Stimulated activated CD4-positive, alpha-beta T cell treated with anti-CD3 and anti-CD28 coated beads, Interleukin-1b, Interleukin-23, amount 100 ng/mL, for 48 hours (primary cell): ENCODE measurements around the gene NRG4.
"Not testable (repeated sequence)": the region's sequence is repeated elsewhere in the genome, so short reads cannot be mapped to it uniquely, and the experiment has no call there.

Experiments used
- DNase-seq: peaks from one replicate; pipeline ENCODE4 v3.0.0-alpha.2; 2020

Gene NRG4

DNA sequence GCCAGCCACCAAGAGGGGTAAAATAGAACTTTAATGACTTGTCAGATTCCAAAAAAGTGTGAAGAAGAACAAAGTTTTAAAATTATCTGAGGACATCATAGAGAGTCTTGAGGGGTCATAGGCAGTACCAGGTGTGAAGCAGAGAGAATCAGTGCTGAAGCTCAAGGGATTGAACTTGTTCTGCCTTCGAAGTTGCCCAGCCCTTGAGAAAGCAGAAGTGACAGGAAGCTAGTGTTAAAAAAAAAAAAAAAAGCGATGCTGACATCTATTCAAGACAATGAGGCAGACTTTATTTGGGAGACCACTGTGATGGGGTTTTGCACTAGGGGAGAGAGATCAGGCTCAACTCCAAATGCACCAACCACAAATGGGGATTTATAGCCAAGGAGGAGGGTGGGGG is 86.8 kb downstream of the NRG4 start:
- no peak for DNase-seq

DNA sequence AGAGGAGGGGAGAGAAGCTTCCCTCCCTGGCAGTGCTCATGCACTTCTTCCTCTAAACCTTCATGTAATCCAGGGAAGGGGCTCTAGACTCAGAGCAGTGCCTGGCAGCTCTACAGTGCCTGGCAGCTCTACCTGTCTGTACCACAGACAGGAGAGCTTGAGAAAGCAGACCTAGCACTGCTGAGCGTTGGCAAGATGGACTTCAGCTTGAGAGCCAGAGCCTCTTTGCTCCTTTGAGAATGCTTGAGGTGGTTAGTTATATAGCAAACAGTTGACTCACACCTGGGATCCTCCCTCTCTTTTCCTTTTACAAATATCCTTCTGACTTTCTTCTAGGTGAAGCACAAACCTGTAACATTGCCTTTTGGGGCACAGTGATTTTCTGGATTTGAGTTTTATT is 87.6 kb downstream of the NRG4 start:
- no peak for DNase-seq

DNA sequence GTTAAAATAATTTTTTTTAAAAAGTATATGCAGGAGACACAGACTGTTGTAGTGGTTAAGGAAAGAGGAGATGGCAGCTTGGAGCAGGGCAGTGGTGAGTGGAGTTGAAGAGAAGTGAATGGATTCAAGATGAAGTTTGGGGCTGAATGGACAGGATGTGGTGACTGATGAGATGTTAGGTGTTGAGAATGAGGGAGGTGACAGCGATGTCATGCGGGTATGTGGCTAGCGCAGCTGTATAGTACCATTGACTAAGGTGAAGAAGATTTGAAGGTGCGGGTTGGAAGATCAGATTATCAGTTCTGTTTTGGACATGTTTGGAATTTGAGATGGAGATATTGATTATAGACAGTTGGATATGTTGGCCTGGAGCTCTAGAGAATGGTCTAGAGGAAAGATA is 88.5 kb downstream of the NRG4 start:
- DNase-seq, result no peak

DNA sequence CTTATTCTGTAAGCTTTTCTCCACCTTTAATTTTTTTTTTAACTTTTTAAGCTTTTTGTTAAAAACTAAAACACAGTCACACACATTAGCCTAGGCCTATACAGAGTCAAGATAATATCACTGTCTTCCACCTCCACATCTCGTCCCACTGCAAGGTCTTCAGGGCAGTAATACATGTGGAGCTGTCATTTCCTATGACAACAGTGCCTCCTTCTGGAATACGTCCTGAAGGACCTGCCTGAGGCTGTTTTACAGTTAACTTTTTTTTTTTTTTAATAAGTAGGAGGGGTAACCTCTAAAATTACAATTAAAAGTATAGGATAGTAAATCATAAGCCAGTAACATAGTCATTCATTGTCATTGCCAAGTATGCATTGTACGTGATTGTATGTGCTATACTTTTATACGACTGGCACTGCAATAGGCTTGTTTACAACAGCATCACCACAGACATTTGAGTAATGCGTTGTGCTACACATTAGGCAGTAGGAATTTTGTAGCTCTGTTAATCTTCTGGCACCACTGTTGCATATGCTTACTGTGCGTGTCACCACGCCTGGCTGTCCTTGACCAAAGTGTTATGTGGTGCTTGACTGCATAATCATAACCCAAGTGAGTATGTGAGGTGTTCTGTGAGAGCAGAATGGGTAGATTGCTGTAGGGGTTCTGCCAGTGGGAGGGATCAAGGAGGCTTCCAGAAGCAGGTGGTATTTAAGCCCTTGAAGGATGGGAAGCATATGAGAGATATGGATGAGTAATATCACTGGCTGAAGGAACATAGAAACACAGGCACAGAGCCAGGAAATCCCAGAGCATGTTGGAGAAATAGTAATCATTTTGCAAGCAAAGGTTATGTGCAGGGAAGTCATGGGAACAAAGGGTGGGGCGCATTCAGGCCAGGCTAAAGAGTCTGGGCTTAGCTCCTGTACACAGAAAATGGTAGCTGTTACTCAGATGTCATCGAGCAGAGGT is 90.2 kb downstream of the NRG4 start:
- DNase-seq, result no peak

DNA sequence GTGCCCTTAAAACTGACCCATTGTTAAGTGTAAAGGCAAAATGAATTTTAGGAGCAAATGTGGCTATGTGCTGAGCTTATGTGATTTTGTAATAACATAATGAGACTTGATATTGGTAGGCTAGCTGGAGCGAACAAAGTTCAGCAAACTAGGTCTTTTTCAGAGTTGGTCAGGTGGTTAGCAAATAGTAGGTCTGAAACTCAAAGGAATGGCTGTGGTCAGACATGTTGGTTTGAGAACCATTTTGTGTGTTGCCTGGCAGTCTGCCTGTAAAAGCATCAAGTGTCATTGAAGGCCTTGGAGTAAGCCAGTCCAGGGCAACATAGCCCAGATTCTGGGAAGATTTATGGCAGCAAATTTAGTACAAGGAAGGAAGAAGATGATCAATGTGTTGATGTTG is 92.1 kb downstream of the NRG4 start:
- no peak for DNase-seq

DNA sequence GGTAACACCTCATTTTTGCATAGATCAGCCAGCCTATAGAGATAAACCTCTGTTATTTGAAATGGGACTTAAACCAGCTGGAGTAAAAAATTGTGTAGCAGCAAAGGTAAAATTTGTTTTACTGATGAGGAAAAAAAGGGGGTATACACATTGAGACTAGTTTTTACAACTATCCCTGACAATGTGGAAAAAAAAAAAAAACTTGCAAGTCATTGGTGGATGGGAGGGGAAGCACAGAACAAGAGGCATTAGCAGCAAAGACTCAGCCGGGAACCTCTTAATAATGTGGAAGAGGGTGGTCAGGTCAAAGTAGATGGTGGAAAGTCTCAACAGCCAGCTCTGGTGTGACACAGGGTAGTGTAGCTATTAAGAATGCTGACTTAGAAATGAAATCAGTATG is 94.1 kb downstream of the NRG4 start:
- no peak for DNase-seq

DNA sequence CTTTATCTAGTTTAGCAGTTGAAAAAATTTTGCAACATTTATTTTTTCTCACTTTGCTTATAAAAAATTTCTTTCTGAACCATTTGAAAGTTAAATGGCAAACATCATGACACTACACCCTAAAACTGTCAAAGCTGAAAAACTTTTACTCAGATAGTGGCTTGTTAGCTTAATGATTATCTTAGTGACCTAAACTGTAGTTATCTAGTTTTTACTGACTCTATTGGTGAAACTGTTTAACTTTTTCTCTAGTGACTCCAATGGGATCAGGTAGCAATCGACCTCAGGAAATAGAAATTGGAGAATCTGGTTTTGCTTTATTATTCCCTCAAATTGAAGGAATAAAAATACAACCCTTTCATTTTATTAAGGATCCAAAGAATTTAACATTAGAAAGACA is 95.2 kb downstream of the NRG4 start:
- DNase-seq, result no peak

DNA sequence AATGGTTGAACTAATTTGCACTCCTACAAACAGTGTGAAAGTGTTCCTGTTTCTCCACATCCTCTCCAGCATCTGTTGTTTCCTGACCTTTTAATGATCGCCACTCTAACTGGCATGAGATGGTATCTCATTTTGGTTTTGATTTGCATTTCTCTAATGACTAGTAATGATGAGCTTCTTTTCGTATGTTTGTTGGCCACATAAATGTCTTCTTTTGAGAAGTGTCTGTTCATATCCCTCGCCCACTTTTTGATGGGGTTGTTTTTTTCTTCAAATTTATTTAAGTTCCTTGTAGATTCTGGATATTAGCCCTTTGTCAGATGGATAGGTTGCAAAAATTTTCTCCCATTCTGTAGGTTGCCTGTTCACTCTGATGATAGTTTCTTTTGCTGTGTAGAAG is 101.9 kb downstream of the NRG4 start:
- DNase-seq, result not testable (repeated sequence)

DNA sequence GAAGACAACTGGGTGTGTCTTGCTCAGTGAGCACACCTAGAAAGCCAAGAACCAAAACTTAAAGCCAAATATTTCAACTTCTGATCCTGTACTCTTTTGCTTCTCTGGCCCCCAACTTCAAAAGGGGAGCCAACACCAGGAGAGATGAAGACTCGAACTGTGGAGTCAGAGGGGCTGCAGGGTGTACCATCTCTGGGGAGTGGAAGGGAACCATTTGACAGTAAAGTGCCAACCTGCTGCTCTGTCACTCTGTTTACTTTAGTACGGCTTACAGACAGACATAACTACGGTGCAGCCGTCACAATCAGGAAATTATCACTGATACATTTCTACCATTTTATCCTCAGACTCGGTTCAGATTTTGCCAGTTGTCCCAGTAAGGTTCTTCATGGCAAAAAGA is 107.0 kb downstream of the NRG4 start:
- DNase-seq, result no peak

DNA sequence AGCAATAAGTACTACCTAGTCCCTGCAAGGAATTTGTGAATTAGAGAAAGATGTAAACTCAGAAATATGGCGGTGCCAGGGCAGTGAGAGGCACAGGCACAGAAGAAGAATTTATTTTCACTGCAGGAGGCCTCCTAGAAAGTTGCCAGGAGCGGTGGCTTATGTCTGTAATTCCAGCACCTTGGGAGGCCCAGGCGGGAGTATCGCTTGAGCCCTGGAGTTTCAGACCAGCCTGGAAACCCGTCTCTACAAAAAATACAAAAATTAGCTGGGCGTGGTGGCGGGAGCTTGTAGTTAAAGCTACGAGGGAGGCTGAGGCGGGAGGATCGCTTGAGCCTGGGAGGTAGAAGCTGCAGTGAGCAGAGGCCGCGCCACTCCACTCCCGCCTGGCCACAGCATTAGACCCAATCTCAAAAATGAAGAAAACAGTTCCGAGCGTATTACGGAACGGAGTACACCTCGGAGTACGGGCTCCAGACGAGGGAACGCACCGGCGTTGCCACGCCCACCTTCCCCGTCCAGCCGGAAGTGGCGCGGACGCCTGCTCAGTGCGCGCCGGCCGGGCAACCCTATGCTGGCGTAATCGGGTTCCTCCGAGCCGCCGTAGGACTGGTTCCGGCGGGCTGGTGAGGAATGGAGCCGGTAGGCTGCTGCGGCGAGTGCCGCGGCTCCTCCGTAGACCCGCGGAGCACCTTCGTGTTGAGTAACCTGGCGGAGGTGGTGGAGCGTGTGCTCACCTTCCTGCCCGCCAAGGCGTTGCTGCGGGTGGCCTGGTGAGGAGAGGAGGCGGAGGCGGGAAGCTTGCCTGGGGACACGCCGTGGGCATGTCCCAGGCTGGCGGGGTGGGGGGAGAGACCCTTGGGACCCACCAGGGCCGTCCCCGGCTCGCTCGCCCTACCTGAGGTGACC is 108.6 kb downstream of the NRG4 start, which contains the start of gene FBXO22:
Gene FBXO22 (plus strand): TSS at position 548 of the 909 bp plus-strand sequence. CDS start 86 bp downstream, at position 634.
- peak; percentile 94 for DNase-seq

DNA sequence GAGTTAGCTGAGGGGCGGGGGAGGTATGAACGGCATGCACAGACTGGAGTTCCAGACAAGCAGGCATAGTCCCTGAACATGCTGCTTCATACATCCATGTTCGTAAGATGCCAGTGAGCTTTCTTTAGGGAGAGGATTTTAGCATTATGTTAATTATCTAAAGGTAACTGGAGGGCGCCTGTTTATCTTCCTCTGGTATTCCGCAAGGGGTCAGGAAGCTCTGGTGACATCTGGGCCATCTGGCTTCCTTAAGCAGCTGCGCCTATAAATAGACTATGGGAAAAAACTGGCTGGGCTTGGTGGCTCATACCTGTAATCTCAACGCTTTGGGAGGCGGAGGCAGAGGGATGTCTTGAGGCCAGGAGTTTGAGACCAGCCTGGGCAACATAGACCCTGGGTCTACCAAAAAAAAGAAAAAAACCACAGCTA is 110.1 kb downstream of the NRG4 start:
- DNase-seq, result no peak

DNA sequence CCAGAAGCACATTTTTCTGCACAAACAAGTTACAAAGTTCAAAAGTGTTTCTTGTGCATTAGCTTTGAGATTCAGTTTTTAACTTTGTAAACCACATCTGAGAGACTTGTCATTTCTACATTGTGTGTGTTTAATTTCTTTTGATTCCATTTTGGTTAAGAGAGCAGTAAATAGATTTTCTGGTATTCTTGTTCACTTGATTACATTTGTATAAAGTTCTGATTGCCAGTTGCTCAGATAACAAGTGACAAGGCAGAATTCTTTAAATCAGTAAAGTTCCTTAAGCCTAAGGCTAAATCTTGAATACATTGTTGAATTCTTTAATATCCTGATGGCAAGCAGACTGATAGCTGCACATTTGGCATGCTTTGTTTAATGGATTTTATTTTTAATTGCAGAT is 111.6 kb downstream of the NRG4 start:
- DNase-seq, result no peak

DNA sequence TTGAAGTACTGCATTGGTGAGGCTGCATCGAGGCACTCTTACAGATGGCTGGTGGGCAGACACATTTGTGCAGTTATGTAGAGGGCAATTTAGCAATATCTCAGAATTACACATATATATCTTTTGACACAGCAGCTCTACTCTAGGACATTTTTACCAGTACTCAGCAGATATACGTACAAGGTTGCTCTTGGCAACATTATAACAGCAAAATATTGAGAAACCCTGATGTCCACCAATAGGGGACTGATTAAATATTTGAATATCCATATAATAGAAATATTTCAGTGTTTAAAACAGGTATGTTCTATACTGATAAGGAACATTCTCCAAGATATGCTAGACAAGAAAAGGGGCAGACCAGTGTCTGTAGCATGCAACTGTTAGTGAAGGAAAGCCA is 116.5 kb downstream of the NRG4 start:
- DNase-seq, result no peak

DNA sequence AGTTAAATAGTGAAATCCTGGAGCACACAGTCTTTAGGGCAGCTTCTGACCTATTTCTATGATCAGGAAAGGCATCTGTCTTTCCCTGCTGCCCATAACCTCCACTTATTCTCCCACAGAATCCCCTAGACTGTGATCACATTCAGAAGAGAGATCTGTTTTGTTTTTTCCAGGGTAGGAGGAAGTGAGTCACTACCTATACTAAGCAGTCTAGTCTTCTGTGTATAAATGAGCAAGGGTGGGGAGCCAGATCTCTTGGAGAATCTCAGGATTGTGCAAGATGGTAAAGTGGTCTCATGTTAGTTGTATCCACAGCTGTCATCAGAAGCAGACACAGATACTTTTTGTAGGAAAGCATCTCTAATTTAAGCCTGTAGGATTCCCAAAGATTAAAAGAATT is 120.3 kb downstream of the NRG4 start:
- no peak for DNase-seq
